Measurements from ENCODE around the gene PCDH9.

PCDH9 gene

DNA sequence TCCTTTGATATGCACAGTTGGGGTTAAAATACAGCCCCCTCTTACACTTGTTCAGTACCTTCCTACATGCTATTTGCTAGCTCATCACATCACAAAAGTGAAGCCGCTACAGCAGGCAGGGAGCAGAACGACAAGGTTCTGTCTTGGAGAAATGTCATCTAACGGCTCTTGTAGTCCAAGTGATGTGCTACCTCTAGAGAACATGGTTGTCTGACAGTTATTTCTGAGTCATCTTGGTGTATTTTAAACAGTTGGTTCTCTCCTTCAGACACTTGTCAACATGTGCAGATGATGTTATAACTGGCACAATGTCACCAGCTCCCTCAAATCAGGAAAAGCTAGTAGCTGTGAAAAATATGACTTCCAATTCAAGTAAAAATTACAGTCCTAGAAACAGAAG lies 865.0 kb downstream of the PCDH9 start:
- no peak for DNase-seq

DNA sequence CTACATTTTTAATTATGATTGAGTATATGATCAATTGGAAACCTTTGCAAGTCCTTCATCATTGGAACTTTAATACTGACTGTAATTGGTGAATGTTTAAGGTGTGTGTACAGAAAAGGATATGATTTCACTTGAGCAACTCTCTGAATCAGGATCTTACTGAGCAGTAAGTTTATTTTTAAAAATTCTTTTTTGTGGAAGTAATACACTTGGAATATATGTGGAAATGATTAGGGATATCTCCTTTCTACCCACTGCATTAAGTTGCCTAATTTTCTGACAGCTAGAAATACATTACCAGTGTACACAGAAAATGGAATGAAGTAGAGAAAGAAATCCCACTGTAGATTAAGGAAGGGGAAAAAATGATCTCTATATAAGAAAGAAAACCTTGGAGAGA lies 865.8 kb downstream of the PCDH9 start:
- DNase-seq: no peak

DNA sequence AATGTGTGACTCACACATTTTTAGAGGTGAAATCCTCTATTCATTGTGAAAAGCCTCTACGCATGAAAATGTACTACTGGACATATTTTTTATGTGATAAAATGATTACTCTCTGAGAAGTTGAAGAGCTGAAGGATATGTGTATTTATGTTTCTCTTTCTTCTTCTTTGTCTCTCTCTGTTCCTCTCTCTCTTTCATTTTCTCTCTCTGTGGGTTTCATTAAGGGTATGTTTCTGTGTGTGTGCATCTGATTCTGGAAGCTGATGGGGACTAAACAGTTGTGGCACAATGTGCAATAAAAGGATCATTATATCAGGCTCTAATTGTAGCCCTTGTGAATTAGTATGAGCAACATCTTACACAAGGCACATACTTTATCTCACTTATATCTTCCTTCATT lies 867.7 kb downstream of the PCDH9 start:
- no peak for DNase-seq

GRCh38 chr13:66359910-66360552 lies 870.1 kb downstream of the PCDH9 start:
- no peak for DNase-seq

- DNase-seq: no peak
Measured at GRCh38 chr13:66359393-66359792, 870.7 kb downstream of the PCDH9 start.

DNA sequence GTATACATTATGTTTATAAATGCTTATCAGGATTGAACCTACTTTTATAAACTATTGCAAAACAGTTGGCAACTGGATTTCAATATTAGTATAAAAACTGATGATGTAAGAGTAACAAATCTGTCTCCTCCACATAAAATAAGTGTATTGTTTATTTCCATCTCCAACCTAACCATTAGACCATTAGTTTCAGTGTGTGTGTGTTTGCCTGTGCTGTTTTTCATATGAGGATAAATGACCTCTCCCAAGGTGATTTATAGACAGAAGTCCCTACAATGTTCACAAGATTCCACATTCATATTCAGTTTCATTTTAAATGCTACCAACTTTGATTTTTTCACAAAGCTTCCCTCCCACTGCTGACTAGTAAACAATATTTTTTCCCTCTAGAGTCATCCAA lies 871.6 kb downstream of the PCDH9 start:
- DNase-seq: no peak

- no peak for DNase-seq
Measured at GRCh38 chr13:66357463-66357862, 872.7 kb downstream of the PCDH9 start.

DNA sequence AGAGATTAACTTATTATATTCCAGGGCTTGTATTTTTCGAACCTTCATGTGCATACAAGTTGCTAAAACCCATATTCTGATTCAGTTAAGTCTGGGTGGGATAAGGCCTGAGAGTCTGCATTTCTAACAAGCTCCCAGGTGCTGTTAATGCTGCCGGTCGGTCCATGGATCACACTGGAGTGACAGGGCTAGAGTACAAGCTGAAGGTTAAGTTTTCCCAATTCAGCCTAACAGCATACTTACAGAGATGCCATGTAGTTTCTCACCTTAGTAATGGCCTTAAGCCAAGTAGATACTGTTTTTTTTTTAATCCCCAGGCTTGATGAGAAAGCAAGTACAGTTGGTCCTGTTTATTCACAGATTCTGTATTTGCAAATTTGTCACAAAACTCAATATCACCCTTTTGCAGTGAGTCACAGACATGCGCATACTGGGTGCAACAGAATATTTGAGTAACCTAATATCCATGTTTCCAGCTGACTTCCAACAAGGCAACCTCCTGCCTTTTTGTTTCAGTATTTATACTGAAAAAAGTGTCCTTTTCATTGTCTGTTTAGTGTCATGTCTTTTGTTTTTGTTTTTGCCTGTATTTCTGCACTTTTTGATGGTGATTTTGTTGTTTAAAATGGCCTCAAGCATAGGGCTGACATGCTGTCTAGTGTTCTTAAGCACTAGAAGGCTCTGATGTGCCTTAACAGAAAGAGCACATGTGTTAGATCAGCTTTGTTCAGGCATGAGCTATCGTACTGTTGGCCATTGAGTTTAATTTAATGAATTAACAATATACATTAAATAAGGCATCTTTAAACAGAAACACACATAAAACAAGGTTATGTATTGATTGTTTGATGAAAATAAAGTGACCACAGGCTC lies 875.0 kb downstream of the PCDH9 start:
- DNase-seq: no peak

DNA sequence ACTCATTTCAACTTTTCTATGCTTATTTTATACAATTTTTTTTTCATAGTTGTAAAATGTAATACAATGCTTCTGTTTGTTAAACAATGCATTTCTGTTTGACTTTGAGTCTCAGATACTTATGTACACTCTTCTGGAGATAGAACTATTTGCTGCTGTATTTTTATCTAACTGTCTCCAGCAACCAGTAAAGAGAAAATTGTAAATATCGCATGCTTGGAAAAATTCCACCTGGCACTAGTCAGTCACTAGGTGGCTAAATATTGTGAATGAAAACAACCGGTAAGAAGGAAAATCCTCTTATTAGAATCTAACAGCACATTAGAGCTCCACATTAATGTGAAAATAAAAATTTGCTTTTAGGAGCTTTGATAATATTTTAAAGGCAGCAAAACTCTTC lies 876.5 kb downstream of the PCDH9 start:
- DNase-seq: no peak

DNA sequence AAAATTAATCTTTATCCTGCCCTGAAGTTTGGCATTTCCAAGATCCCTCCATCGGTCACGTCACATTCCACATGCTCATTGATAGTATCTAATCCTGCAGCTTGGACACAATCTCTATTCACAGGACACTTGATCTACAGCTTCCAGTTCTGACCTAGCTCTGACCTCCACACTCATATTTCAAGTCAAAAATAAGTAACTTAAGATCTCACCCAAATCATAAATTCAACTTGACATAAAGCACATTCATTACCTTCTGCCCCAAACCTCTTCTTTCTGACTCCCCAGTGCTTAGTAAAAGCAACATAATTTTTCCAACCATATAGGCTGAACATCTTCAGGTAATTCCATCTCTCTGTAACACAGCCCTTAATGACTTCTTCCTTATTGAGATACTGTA lies 880.2 kb downstream of the PCDH9 start:
- no peak for DNase-seq

DNA sequence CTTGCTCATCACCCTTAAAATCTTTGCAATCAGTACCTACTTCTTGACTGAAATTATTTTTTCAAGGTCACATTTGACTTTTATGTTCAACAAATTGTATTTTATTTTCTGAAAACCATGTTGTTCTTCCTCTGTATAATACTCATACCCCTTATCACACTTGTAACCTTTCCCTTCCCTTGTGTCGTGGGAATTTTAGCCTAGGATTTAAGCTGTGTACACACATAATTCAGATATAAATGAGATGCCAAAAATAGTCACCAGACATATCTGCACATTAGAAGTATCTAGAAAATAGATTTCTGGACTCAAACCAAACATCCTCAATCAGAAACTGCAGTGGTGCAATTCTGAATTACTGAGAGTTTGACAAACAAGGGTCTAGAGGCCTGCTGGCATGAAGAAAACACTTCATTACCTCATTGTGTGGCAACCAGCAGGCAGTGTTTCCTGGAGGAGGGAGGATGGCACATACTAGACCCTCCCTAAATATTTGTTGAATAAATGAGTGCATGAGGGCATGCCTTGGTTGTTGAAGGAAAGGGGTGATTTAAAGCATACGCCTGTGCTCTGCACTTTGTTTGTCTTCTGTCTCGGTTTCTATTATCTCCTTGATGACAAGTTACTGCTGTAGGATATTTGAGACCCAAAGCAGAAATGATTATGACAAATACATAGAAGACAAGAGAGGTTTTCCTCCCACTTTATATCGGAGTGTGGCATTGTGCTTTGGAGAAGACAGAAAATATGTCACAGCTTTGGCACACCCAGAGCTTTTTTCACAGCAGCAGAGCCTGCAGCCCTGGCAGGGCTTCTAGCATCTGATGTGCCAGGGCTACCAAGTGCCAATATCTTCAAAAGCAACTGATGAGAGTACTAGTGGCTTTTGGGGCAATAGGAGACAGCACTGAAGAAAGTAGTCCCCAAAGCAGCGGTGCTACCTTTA lies 881.1 kb downstream of the PCDH9 start:
- no peak for DNase-seq

GRCh38 chr13:66347486-66348117 lies 882.5 kb downstream of the PCDH9 start:
- peak; percentile 17 for DNase-seq

GRCh38 chr13:66345971-66346370 lies 884.2 kb downstream of the PCDH9 start:
- DNase-seq: no peak

- DNase-seq: no peak
Measured at GRCh38 chr13:66345518-66345810, 884.7 kb downstream of the PCDH9 start.

DNA sequence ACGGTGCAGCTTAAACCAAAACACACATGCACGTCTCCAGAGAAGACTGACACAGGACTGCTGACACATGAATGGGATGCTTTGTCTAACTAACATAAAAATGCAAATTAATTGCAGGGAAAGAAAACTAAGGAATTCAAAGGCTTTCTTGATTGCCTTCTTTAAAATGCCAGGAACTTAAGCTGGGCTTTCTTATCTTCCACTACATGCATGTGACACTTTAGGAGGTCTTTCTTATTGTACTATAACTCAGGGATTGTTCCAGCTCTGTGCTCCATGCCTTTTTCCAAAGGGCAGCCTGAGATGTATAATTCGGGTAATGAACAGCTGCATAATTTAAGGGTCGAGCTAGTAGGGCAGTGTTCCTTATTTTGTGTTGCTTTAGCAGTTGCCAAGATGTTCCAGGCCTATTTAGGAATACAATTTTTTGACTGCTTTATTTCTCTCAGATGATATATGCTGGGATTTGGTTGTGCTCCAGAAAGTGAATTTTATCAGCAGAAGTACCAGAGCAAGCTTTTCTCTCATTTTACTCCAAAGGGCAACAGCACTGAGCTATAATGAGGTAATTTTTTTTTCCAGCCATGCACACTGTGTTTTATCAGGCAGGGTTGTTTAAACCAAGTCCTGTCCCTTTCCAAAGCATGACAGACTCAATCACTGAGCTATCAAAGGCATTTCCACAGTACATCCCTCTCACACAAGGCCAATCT lies 885.2 kb downstream of the PCDH9 start:
- no peak for DNase-seq

- no peak for DNase-seq
Measured at GRCh38 chr13:66343224-66343828, 886.8 kb downstream of the PCDH9 start.

DNA sequence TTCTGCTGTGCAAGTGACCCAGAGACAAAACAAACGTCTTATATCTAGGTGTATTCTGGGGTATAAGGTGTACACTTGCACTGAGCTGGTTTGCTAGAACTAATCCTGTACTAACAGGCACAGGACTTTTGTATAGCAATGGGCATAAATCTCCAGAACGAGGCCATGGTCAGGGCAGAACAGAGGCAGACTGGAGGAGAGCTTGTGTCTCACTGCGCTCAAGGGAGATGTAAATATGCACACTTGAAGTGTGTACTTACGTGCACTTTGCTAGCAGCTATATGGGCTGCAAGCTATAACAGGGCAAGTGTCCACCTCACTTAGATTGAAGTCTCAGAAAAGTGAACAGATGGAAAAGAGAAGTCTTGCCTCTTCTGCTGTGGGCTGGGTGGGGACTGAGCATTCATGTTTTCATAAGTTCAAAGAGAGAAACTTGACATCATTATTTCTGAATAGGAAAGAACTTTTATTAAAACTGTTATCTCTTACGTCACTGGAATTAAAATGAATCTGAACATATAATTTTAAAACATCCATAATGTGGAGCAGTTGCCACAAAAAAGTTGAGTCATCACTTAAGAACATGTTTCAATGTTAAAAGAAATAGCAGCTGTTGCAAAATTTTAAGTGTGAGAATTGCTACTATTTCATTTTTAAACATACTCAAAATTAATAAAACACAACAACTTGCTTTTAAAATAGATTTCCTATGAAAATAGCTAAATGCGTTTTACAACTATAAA lies 888.3 kb downstream of the PCDH9 start:
- no peak for DNase-seq

DNA sequence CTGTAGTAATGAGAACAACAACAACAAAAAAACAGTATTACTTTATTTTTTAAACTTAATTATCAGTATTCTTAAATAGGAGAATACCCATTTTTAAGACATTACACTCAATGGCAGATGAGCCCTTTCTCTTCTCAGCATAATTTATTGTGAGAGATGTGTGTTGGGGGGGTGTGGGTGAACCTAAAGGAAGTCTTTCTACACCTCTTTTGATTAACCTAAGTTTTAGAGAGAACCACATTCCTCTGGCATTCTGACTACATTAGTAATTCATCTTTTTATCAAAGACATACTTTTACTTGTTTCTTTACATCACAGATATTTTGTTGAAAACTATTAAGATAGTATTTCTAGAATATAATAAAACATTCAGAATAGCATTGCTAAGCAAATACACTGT lies 890.9 kb downstream of the PCDH9 start:
- DNase-seq: peak; percentile 24

GRCh38 chr13:66338542-66338941 lies 891.6 kb downstream of the PCDH9 start:
- no peak for DNase-seq

DNA sequence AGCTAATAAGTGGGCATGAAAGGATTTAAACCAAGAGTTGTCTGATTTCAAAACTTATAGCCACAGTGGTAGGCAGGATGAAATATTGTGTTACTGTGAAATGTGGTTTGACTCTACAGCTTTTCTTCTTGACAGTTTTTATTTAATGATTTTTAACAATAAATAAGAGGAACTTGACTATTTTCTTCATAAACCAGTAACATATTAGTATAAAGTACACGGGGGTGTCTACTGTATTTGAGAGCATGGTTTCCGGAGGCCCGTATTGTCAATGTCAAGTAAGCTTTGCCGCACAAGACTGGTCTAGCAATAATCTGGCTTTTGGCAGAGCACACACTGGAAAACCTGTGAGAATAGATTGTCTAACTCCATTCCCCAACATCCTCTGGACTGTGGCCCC lies 894.5 kb downstream of the PCDH9 start:
- DNase-seq: no peak

DNA sequence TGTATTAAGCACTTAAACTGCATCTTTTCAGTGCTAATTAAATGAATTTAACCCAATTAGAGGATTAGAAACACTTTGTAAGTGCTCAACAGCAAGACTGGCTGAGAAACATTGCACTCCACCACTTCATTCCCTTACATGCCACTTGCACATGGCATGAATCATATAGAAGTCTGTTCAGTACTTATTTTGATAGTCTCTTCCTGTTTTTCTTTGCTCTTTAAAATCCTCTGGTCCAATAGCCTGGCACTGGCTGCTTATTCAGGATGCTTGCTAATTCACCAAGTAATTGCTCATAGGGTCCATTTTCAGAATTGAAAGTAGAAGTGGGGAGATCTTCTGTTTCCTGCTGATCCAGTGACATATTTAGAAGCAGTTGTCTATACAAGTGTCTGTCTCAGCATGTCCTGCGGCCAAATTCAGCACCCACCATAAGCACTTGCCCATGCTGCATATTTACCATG lies 900.1 kb downstream of the PCDH9 start:
- no peak for DNase-seq

All from fibroblast of skin of abdomen (primary cell).